Nucleus accumbens (tissue), 56 donors: ENCODE results near the gene ATP5MC3.
"Not testable (repeated sequence)": the region's sequence is repeated elsewhere in the genome, so short reads cannot be mapped to it uniquely, and the experiment has no call there.

Experiments used
- DNase-seq, 56 donors: peaks; one replicate each; lab custom pipeline; 2025; lab: John Stamatoyannopoulos, UW

ATP5MC3 gene

GRCh38 chr2:175181104-175181876 lies at the start of gene ATP5MC3:
Gene ATP5MC3 (minus strand): TSS chr2:175181710. CDS start chr2:175181393, 317 bp downstream.
- peak; percentile 27 to 96 (median 86) for DNase-seq

DNA sequence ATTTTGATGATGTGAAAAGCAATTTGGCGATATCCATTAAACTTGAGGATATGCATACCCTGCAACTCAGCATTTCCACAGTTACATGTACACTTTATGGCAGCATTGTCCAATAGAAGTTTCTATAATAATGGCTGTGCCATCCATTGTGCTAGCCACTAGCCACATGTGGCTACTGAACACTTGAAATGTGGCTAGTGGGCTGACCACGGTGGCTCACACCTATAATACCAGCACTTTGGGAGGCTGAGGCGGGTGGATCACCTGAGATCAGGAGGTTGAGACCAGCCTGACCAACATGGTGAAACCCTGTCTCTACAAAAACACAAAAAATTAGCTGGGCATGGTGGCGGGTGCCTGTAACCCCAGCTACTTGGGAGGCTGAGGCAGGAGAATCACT lies 47.1 kb upstream of the ATP5MC3 start:
- DNase-seq: not testable (repeated sequence)

GRCh38 chr2:175228179-175228578 lies 46.7 kb upstream of the ATP5MC3 start:
- DNase-seq: no peak

DNA sequence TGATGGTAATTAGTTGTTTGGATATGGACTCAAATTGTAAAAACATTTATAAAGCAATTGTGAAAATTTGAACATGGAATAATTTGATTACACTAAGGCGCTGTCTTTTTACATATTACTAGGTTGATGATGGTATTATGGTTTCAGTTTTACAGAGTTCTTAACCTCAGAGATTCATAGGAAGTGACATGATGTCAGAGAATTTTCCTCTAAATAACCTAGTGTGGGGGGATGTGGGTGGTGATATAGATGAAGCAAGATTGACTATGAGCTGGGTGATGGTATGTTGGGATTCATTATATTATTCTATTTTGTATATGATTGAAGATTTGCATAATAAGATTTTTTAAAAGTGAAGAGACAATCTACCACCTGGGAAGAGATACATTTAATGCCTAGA lies 45.9 kb upstream of the ATP5MC3 start:
- no peak for DNase-seq

GRCh38 chr2:175220075-175220474 lies 38.6 kb upstream of the ATP5MC3 start:
- DNase-seq: no peak

DNA sequence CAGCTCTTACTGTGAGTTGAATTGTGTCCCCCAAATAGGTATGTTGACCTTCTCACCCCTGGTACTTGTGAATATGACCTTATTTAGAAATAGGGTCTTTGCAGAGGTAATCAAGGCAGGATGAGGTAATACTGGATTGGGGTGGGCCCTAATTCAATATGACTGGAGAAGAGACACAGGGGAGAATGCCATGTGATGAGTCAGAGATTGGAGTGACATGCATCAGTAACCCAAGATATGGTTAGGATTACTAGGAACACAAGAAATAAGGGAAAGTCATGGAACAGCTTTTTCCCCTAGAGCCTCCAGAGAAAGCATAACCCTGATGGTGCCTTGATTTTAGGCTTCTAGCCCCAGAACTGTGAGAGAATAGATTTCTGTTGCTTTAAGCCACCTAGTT lies 37.0 kb upstream of the ATP5MC3 start:
- no peak for DNase-seq

DNA sequence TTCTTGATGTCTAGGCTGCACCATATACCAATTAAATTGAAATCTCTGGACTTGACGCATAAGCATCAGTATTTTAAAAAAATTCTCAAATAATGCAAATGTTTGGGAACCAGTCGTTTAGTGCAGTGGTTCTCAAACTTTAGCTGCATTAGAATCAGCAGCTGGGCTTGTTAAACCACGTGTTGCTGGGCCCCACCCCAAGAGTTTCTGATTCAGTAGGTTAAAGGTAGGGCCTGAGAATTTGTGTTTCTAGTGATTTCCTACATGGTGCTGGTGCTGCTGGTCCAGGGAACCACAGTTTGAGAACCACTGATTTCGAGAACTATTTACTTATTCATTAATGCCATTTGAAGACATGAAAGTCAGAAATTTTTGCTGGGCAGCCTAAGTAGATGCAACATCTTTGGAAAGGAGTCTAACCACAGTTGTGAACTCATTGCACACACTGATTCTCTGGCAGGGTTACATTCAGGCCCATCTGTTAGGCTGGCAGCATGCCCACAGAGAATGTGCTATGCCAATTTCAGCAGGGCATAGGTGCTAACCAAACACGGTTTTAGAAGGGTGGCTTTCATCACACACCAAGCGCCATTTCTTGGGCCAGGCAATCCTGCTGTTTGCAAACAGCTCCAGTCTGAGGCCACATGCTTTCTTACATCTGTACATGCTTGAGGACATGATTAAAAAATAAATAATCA lies 26.4 kb upstream of the ATP5MC3 start:
- peak in 4 of 56 donors; percentile 0 to 19 (median 4) for DNase-seq

DNA sequence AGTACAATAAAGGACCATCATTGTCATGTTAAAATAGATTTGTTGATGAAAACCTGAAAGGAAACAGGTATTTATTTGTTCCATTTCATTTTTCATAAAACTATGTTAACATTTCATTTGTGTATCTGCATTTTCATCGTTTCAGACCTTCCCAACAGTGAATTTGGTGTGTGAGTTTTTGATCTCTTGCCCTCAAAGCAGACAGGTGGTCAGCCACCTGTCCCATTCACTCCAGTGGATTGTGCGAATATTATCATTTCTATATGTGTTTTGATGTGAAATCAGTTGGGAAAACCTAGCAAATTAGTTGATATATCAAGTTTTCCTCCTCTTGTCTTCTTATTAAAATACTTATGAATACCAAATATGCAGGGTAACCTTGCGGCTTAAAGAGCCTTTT lies 25.4 kb upstream of the ATP5MC3 start:
- no peak for DNase-seq

DNA sequence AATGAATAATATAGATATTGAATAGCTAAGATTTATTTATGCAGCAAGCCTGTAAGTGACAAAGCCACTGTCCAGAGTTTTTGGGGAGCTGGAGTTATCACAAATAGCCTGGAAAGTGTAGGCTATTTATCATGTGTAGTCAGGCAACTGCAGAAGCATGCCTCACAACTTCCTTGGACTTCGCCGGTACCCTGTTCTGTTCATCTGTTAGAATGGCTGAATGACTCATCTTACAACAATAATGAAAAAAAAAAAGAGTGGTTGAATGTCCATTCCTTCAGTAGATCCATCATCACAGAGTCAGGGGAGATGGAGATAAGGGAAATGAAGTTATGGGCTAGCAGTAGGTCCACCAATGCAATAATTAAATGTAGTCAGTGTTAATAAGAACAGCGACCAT lies 24.0 kb upstream of the ATP5MC3 start:
- no peak for DNase-seq

- DNase-seq: peak in 31 of 56 donors; percentile 0 to 56 (median 9)
These were observed 22.3 kb upstream of the ATP5MC3 start for GRCh38 chr2:175203621-175204496.

DNA sequence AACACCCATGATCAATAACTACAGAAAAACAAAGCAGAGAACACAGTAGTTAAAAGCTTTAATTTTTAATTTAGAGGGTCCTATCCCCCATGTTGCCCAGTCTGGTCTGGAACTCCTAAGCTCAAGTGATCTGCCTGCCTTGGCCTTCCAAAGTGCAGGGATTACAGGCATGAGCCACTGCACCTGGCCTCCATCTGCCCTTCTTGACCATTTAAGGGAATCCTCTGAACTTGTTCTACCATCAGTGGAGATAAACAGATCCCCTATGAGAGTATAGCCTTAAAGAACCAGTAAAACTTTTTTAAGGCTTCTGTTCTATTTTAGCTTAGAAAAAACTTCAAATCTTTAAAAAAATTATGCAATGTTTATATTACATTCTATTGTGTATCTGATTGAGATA lies 13.5 kb upstream of the ATP5MC3 start:
- no peak for DNase-seq

GRCh38 chr2:175188761-175189160 lies 7.3 kb upstream of the ATP5MC3 start:
- DNase-seq: no peak

GRCh38 chr2:175187378-175187777 lies 5.9 kb upstream of the ATP5MC3 start:
- no peak for DNase-seq

DNA sequence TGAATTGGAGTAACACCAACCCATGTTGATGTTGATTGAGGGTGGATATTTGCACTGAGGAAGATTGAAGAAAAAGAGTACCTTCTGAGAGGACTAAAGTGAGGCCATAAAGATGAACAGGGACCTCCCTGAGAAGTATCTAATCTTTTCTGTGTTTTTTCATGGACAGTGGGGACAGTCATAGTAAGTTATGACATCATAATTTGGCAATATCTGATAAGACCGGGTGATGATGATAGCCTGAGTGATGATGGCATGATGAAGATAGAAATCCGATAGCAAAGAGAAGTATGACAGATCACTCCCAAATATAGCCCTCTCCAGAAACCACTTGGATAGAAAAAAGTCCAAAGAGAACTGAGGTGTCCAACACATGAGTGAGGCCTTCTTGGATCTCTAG lies 2.2 kb upstream of the ATP5MC3 start:
- DNase-seq: no peak

DNA sequence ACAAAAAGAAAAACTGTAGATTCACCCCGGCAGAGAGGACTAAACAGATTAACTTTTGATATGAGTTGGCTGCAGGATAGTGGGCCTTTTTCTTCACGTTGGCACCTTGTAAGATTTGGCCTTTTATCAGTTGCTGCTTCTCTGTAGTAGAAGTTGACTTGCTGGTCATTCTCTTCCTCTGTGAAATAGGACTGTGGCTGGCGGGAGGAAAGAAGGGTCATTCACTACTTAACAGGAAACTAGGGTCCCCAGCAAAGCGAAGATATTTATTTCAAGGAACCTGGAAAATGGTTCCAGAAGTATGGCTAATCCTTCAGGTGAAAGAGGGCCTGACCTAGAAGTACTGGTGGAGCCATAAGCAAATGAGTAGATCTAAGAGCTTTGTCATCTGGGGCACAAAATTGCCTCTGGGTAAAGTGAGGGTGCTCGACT lies 383 bp upstream of the ATP5MC3 start:
- no peak for DNase-seq

- DNase-seq: peak in 28 of 56 donors; percentile 3 to 69 (median 33)
These were observed 808 bp downstream of the ATP5MC3 start for GRCh38 chr2:175180701-175181103.

- no peak for DNase-seq
These were observed 4.9 kb downstream of the ATP5MC3 start for GRCh38 chr2:175176624-175177023.

DNA sequence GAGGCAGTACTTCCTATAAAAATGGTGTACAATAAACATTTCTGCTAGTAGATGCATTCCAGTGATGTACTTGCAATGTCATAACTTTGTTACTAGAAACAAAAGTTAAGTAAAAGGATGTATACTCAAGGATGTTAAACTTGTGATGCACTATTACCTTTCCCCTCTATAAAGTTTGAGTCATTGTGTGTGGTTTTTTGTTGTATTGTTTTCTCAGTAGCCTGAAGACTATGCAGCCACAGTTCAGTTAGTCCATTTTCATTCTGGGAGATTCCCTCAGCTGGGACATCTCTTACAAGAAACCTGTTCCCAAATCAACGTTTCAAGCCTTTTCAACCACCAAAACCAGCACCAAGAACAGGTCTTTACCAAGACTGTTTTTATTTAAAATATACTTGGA lies 5.6 kb downstream of the ATP5MC3 start:
- DNase-seq: no peak

GRCh38 chr2:175175320-175175719 lies 6.2 kb downstream of the ATP5MC3 start:
- no peak for DNase-seq

GRCh38 chr2:175170659-175171304 lies 10.7 kb downstream of the ATP5MC3 start:
- DNase-seq: no peak
